Thyroid gland (tissue), 4 donors: ENCODE measurements around the gene OGFRL1. TPM values are rescaled to one million over a fixed set of nuclear protein-coding genes. Genes with fewer than 3 reads are reported as not detected.

ENCODE experiments used
- DNase-seq, 2 donors: peaks; one replicate each; pipeline ENCODE4 v3.0.0-alpha.2; 2019
- H3K27ac ChIP-seq, 3 donors: fragments of 200-600 bp; sonication (generic); 1 replicate in 2 of 3; 2 replicates in 1 of 3; pipeline ENCODE4 v1.5.1; 2016 to 2019; ENCODE audit warnings: mild to moderate bottlenecking in 1 of 3, moderate library complexity in 1 of 3
- H3K27me3 ChIP-seq: fragments of 200-600 bp; sonication (generic); one replicate; pipeline ENCODE4 v1.5.1; 2019
- H3K36me3 ChIP-seq, 2 donors: fragments of 200-600 bp; sonication (generic); one replicate each; pipeline ENCODE4 v1.5.1; 2016 to 2019
- H3K4me1 ChIP-seq, 2 donors: fragments of 200-600 bp; sonication (generic); one replicate each; pipeline ENCODE4 v1.5.1; 2017 to 2019
- H3K4me3 ChIP-seq, 3 donors: fragments of 200-600 bp; sonication (generic); replicated peaks in 1 of 3; 1 replicate in 2 of 3; 2 replicates in 1 of 3; pipeline ENCODE4 v1.5.1; 2016; ENCODE audit warnings: mild to moderate bottlenecking in 1 of 3
- H3K9me3 ChIP-seq: fragments of 200-600 bp; sonication (generic); one replicate; pipeline ENCODE4 v1.5.1; 2017
- POLR2A ChIP-seq, 2 donors: fragments of 450-650 bp; IDR thresholded peaks; one replicate each; pipeline ENCODE4 v1.6.1; 2017; ENCODE audit warnings: antibody characterized with exemption in 2 of 2, mild to moderate bottlenecking in 2 of 2, moderate library complexity in 1 of 2
- WGBS, 2 donors: methylation state at CpG; one replicate each; pipeline ENCODE4 v1.1.5; 2017; 5-methylcytosine and 5-hydroxymethylcytosine counted together
- intact Hi-C: fragments of 100-400 bp; cut with DNase I; formaldehyde crosslinking; loops from one replicate; pipeline ENCODE4 v1.15.1; 2023
- total RNA-seq, 4 donors: library from RNA; depleted of rRNA; stranded (reverse); fragments of >200 nt; gene quantifications; one replicate each; pipeline ENCODE4 v1.2.3, GENCODE V29; 2016
- TF ChIP-seq, protein P1 (sequence below), 6 experiments: fragments of 200-600 bp in 3 of 6; fragments of 450-650 bp in 3 of 6; sonication (generic) in 3 of 6; IDR thresholded peaks; one replicate each; pipeline ENCODE4 v1.5.1; 2016 to 2019; ENCODE audit warnings: antibody characterized with exemption in 6 of 6, mild to moderate bottlenecking in 2 of 6, inconsistent platforms in 1 of 6, moderate library complexity in 1 of 6

The OGFRL1 gene
- total RNA-seq, 4 donors from 2014 or later = 12.1 to 27.3 (median 18.0) TPM

DNA sequence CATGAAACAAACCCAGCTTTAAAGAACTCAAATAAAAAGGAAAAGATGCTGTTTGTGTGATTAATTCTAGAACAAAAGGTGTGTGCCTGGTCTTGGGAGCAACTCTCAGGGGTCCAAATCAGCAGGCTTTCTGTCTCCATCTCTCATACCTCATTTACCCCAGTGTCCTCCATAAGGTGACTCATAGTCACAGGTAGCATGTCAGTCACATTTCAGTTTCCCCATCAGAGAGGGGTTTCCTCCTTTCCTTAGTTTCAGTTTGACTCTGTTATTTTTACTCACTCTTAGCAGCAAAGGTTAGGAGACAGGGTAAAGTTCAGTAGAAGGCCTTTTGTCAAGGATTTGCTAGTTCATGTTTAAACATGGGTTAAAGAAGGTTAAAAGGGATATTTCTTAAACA, 46.2 kb downstream of the OGFRL1 start:
- Histone ChIP-seq H3K27ac (no peak overlapping the region), H3K4me1 (no peaks in the 10 kb centered on the region), H3K4me3 (no peak overlapping the region), H3K27me3 (no peaks in the 10 kb centered on the region), H3K9me3 (no peaks in the 10 kb centered on the region), H3K36me3 (no peaks in the 10 kb centered on the region)
- no peak for DNase-seq
- no peak for TF ChIP-seq POLR2A (IDR thresholded peaks at IDR 0.05)
- TF ChIP-seq, protein P1, sequence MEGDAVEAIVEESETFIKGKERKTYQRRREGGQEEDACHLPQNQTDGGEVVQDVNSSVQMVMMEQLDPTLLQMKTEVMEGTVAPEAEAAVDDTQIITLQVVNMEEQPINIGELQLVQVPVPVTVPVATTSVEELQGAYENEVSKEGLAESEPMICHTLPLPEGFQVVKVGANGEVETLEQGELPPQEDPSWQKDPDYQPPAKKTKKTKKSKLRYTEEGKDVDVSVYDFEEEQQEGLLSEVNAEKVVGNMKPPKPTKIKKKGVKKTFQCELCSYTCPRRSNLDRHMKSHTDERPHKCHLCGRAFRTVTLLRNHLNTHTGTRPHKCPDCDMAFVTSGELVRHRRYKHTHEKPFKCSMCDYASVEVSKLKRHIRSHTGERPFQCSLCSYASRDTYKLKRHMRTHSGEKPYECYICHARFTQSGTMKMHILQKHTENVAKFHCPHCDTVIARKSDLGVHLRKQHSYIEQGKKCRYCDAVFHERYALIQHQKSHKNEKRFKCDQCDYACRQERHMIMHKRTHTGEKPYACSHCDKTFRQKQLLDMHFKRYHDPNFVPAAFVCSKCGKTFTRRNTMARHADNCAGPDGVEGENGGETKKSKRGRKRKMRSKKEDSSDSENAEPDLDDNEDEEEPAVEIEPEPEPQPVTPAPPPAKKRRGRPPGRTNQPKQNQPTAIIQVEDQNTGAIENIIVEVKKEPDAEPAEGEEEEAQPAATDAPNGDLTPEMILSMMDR (IDR thresholded peaks at IDR 0.05) = no peak
- intact Hi-C loops = no loop called here

DNA sequence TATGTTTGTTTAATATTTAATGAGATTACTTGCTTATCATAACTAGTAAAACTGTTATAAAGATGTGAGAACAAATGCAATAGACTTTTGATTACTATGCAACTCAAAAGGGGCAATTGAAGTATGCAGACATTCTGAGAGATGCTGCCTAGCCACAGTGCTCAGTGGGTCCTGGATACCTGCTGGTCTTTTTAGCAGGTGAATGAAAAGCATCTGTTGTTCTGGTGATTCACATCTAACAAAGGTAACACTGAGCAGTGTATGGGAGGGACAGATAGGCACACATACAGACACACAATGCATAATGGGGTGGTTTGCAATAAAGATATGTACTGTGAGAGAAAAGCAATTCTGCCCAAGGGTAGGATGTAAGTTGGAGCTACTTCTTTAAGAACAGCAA, 46.9 kb downstream of the OGFRL1 start:
- H3K27me3 ChIP-seq = no peaks in the 10 kb centered on the region
- TF ChIP-seq, protein P1 (IDR thresholded peaks at IDR 0.05) = no peak
- TF ChIP-seq POLR2A (IDR thresholded peaks at IDR 0.05) = no peak
- H3K36me3 ChIP-seq = no peaks in the 10 kb centered on the region
- no peak for DNase-seq
- no peak overlapping the region for H3K27ac ChIP-seq
- H3K4me1 ChIP-seq = no peaks in the 10 kb centered on the region
- H3K9me3 ChIP-seq = no peaks in the 10 kb centered on the region
- intact Hi-C loops = no loop called here
- no peak overlapping the region for H3K4me3 ChIP-seq

DNA sequence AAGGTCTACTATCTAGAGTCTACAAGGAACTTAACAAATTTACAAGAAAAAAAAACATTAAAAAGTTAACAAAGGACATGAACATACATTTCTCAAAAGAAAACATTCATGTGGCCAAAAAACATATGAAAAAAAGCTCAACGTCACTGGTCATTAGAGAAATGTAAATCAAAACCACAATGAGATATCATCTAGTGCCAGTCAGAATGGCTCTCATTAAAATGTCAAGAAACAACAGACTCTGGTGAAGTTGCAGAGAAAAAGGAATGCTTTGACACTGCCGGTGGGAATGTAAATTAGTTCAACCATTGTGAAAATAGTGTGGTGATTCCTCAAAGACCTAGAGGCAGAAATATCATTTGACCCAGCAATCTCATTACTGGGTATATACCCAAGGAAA, 48.3 kb downstream of the OGFRL1 start:
- H3K4me1 ChIP-seq = no peaks in the 10 kb centered on the region
- no peaks in the 10 kb centered on the region for H3K36me3 ChIP-seq
- H3K4me3 ChIP-seq = no peak overlapping the region
- H3K27me3 ChIP-seq = no peaks in the 10 kb centered on the region
- H3K9me3 ChIP-seq = no peaks in the 10 kb centered on the region
- H3K27ac ChIP-seq = no peak overlapping the region
- no peak for TF ChIP-seq POLR2A (IDR thresholded peaks at IDR 0.05)
- TF ChIP-seq, protein P1 (IDR thresholded peaks at IDR 0.05) = no peak
- intact Hi-C loops = no loop called here
- WGBS, 2 donors = 80 to 81% methylated on average over 2 of the region's 2 CpGs
- no peak for DNase-seq

DNA sequence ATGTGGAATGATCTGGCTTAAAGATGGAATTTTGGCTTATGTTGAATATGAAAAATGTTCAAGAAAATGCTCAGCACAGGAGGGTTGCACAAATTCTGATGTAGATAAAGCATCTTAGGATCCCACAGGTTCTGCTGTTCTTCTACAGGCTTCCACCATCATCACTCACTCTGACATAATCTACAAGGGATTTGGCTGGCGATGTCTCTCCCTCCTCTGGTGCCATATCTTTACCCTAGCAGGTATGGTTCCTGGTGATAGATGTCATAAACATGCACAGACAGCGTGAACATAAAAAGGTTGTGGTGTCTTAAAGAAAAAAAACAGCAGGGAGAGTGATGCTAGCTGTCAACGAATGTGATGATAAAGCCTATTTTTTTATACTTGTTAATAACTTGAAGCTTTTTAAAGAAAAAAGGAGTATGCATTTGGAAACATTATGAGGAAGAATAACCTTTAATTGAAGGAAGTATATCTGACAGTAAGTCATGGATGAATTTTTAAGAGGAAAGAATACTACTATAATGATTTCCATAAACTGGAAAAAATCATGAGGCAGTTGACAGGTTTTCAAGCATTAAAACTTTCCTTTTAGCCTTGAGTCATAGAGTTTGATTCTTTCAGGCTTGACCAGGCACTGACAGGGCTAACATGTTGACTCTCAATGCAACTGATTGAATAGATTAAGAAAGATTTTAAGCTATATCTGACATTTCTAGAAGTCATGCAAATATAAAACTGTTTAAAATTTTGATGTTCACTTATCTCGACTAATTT, 50.1 kb downstream of the OGFRL1 start:
- 88 to 95% methylated on average over 4 of the region's 4 CpGs for WGBS, 2 donors
- Histone ChIP-seq H3K4me3 (no peak overlapping the region), H3K4me1 (no peaks in the 10 kb centered on the region), H3K27me3 (no peaks in the 10 kb centered on the region), H3K9me3 (no peaks in the 10 kb centered on the region), H3K36me3 (no peaks in the 10 kb centered on the region), H3K27ac (no peak overlapping the region)
- intact Hi-C loops = no loop called here
- no peak for DNase-seq
- TF ChIP-seq, protein P1 (IDR thresholded peaks at IDR 0.05) = no peak
- TF ChIP-seq POLR2A (IDR thresholded peaks at IDR 0.05) = no peak

DNA sequence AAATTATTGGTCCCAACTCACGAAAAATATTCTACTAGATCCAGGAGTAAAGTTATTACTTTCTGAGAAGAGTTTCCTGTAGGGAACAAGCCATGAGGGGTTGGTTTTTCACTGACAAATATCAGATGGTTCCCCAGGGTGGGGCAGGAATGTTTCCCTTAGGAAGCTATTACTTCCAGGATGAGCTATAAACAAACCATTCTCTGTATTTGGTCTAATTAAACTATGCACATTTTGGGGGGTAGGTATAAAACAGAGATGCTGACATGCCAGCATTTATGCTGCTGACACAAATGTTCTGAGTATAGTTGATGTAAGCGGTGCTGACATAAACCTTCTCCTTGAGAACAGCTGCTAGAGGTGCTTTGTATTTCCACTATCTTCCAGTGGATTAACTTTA, 54.2 kb downstream of the OGFRL1 start:
- Histone ChIP-seq H3K27me3 (no peaks in the 10 kb centered on the region), H3K9me3 (no peaks in the 10 kb centered on the region), H3K4me1 (no peaks in the 10 kb centered on the region), H3K27ac (no peak overlapping the region), H3K36me3 (no peaks in the 10 kb centered on the region), H3K4me3 (no peak overlapping the region)
- TF ChIP-seq POLR2A (IDR thresholded peaks at IDR 0.05) = no peak
- TF ChIP-seq, protein P1 (IDR thresholded peaks at IDR 0.05) = no peak
- 79 to 84% methylated on average over 2 of the region's 2 CpGs for WGBS, 2 donors
- intact Hi-C loops = no loop called here
- no peak for DNase-seq
